ENCODE data around the gene KLHL29.

GRCh38 chr2:23545811-23546210 lies 160.8 kb downstream of the KLHL29 start:
- no peak for TF ChIP-seq CTCF (IDR thresholded peaks at IDR 0.05; ENCODE audit: low read length)
- TF ChIP-seq EZH2 (optimal IDR thresholded peaks at IDR 0.05; ENCODE audit: low read depth, low read length) = no peak
